GM18951 (cell line): ENCODE results near the gene OOEP.
"Not testable (repeated sequence)": the region's sequence is repeated elsewhere in the genome, so short reads cannot be mapped to it uniquely, and the experiment has no call there.

Experiments
- POLR2A ChIP-seq: IDR thresholded peaks from 4 replicates; pipeline ENCODE4 v1.6.1; 2011; ENCODE audit warnings: mild to moderate bottlenecking; ENCODE audit not compliant: insufficient read length, insufficient read depth; ENCODE audit errors: extremely low read depth
- in situ Hi-C: fragments of 300-500 bp; cut with MboI; formaldehyde crosslinking; loops from one replicate; pipeline ENCODE4 v1.12.0; 2022; ENCODE audit warnings: low sequenced_read_pairs, mixed read lengths, inconsistent platforms; ENCODE audit not compliant: unreplicated experiment

Gene OOEP

GRCh38 chr6:73369563-73369962 lies at the start of gene OOEP:
TSS of gene OOEP (minus strand) at chr6:73369897. CDS start at chr6:73369792, 105 bp downstream.
- in situ Hi-C loops: no loop called here

GRCh38 chr6:73418081-73418741 lies 48.5 kb upstream of the OOEP start:
- in situ Hi-C loops: no loop called here
- TF ChIP-seq POLR2A: no peak

More at GRCh38 chr6:73369563-73369962, at the start of gene OOEP:
- no peak for TF ChIP-seq POLR2A

- no peak for TF ChIP-seq POLR2A
- in situ Hi-C loops: no loop called here
These were observed 43.4 kb upstream of the OOEP start for GRCh38 chr6:73413102-73413501.

- TF ChIP-seq POLR2A: no peak
These were observed 39.7 kb upstream of the OOEP start for GRCh38 chr6:73409395-73409794.

GRCh38 chr6:73400656-73401055 lies 31.0 kb upstream of the OOEP start:
- no peak for TF ChIP-seq POLR2A
- in situ Hi-C loops: no loop called here

More at GRCh38 chr6:73409395-73409794, 39.7 kb upstream of the OOEP start:
- in situ Hi-C loops: no loop called here

GRCh38 chr6:73395875-73396274 lies 26.2 kb upstream of the OOEP start:
- no peak for TF ChIP-seq POLR2A
- in situ Hi-C loops: no loop called here

- no peak for TF ChIP-seq POLR2A
- in situ Hi-C loops: no loop called here
These were observed 25.1 kb upstream of the OOEP start, which contains the start of gene DDX43 for GRCh38 chr6:73394577-73395354. TSS of gene DDX43 (plus strand) at chr6:73394828. CDS start at chr6:73394906, 78 bp downstream.

GRCh38 chr6:73393278-73393677 lies 23.6 kb upstream of the OOEP start:
- in situ Hi-C loops: no loop called here
- TF ChIP-seq POLR2A: no peak

- in situ Hi-C loops: not testable (repeated sequence)
These were observed 22.5 kb upstream of the OOEP start for GRCh38 chr6:73392188-73392587.

- in situ Hi-C loops: no loop called here
- no peak for TF ChIP-seq POLR2A
These were observed 22.0 kb upstream of the OOEP start for GRCh38 chr6:73391675-73392074.

GRCh38 chr6:73389854-73390253 lies 20.2 kb upstream of the OOEP start:
- in situ Hi-C loops: no loop called here
- TF ChIP-seq POLR2A: no peak

GRCh38 chr6:73388800-73389512 lies 19.3 kb upstream of the OOEP start:
- in situ Hi-C loops: no loop called here
- peak; percentile 28 for TF ChIP-seq POLR2A

GRCh38 chr6:73388433-73388799 lies 18.7 kb upstream of the OOEP start:
- TF ChIP-seq POLR2A: no peak
- in situ Hi-C loops: no loop called here
